Measurements from ENCODE around the gene FAM170B. TPM values are rescaled to one million over a fixed set of nuclear protein-coding genes. Genes with fewer than 3 reads are reported as not detected.

FAM170B gene
- polyA plus RNA-seq, 1 donor: not detected

DNA sequence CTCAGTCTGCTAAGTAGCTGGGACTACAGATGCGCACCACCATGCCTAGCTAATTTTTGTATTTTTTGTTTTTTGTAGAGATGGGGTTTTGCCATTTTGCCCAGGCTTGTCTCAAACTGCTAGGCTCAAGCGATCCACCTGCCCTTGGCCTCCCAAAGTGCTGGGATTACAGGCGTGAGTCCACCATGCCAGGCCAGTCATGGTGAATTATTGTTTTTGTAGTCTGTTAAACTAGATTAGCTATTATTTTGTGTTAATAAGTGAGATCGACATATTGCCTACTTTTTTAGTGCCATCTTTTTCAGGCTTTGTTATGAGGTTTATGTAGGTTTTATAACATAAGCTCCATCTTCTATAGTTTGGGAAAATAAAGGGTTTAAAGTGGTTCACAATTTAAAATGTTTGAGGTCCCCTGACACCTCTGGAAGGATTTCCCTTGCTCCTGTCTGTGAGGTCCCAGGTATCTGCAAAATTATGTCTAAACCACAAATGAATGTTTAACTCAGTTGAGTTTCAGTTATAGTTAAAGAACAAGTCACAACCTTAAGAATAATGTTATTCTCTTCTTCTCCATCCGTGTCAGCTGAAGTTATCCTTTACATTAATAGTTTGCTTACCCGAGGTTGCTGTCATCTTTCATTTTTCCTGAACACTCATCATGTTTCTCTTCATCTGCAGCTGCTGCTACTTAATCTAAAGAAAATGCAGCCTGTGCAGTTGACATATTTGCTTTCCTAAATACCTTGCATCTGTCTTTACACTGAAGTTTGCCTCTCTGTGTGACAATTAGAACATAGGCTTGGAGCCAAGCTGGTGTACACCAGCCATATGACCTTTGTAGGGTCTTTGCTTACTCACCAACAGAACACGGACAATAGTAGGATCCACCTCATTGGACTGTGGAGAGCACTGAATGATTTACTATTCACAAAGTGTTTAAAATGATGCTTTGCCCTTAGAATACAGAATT lies 9.6 kb downstream of the FAM170B start:
- no peak for DNase-seq (ENCODE audit: low read depth)

DNA sequence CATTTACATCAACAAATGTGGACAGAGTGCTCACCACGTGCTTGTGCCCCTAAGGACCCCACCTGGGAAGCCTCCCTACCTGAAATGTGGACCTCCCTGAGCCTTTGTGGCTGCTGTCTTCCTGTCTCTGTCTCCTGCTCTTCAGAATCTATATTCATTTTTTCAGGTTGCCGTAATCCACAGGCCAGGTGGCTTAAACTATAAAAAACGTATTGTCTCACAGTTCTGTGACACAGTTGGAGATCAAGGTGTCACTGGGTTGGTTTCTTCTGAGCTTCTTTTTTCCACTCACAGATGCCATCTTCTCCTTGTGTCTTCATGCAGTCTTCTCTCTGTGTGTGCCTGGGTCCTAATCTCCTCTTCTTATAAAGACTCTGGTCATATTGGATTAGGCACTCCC lies 12.9 kb downstream of the FAM170B start:
- no peak for DNase-seq (ENCODE audit: low read depth)

GRCh38 chr10:49119746-49120145 lies 14.1 kb downstream of the FAM170B start:
- no peak for DNase-seq (ENCODE audit: low read depth)

GRCh38 chr10:49118430-49119074 lies 15.3 kb downstream of the FAM170B start:
- no peak for DNase-seq (ENCODE audit: low read depth)

DNA sequence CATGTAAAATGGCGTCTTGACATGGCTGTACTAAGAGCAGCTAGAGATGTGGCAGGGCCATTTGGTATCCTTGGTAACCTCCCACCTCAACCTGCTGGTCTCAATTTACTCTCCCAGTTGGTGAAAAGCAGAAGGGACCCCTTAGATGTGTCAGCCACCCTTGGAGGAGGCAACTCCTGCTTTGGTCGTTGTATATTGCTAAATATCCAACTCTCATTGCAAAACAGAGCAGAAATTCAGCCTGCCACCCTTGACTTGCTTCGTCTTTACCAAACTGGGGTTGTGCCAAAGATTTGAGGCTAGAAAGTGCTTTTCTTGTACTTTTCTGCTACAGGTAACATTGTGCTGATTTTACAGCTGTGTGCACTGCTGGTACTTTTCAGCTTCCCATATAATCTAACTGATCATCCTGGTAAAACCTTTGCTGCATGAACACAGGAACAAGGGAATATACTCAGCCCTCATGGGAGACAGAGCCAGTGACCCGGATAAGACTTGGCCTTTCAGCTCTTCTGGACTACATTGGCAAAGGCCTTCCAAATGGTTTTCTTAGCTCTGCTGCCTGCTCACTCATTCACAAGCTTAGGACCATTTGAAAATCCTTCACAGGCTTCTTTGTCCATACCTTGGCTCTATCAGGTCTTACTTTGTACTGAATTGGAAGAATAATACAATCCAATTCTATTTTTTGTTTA lies 16.3 kb downstream of the FAM170B start:
- DNase-seq (ENCODE audit: low read depth): no peak

- no peak for DNase-seq (ENCODE audit: low read depth)
Observed at GRCh38 chr10:49116509-49117375, 17.1 kb downstream of the FAM170B start.

GRCh38 chr10:49115796-49116508 lies 17.9 kb downstream of the FAM170B start:
- DNase-seq (ENCODE audit: low read depth): no peak

DNA sequence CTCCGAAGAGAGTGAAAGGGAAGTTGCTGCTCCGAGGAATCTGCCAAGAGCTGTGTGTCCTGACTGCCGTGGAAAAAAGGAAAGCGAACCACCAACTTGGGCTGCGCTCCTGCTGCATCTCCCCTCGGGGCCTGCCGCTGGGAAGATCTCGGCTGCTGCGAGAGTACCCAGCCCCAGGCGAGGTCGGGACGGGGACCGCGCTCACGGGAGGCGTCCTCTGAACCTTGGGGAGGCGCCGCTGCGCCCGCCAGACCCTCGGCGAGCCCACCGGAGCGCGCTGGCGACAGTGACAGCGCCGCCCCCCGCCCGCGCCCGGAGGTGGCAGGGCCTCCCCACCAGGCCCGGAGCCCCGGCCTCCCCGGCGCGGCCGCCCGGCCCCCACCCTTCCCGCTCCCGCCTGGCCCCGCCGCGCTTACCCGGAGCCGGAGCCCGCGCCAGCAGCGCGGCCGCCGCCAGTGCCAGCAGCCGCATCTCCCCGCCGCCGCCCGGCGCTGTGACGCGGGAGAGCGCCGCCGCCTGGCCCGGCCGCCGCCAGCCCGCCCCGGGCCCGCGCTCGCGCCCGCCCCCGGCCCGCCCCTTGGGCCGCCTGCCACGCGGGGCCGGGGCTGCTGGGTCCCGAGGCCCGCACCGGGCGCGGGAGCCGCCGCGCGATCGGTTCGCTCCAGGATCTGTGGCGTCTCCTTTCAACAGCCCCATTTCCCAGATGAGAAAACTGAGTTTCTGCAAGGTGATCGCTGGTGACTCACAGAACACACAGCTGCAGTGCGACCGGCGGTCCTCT lies 18.6 kb downstream of the FAM170B start, which contains the start of gene VSTM4:
Gene VSTM4, minus strand, starts transcription at position 508 of the 781 bp plus-strand sequence. Its CDS starts 37 bp downstream, at position 471.
- DNase-seq (ENCODE audit: low read depth): no peak

GRCh38 chr10:49114718-49115014 lies 19.2 kb downstream of the FAM170B start:
- DNase-seq (ENCODE audit: low read depth): no peak

DNA sequence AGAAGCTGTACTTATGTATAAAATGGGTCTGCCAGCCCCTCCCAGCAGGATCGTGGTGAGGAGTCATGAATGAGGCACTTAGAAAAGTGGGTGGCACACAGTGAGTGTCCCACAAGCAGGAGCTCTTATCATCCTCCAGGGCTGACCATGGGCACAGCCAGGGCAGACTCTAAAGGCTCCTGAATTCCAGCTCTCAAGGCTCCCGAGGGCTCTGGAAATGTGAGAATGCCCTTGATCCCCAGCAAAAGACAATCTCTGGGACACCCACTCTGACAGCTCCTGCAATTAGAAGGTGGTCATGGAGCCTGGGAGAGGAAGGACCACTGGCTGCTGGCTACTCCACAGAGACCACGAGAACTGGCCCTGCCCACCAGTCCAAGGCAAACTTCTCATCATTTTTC lies 20.1 kb downstream of the FAM170B start:
- no peak for DNase-seq (ENCODE audit: low read depth)

DNA sequence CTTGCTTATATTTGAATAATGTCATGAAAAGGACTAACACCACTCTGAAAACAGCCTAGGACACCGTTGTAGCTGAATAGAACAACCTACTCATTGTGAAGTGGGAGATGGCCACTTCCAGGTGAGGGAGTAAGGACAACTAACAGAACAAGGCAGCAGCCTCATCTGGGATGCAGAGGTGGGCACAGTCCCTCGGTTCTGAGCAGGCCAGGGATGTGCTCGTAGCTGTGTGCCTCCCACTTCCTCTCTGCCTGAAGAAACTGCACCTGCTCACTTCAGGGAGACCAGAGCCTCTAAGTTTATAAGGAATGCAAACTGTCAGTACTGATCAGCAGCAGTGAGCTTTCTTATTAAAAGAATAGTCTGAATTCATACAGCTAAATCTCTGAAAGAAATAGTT lies 21.0 kb downstream of the FAM170B start:
- no peak for DNase-seq (ENCODE audit: low read depth)

- DNase-seq (ENCODE audit: low read depth): no peak
Observed at GRCh38 chr10:49112098-49112497, 21.7 kb downstream of the FAM170B start.

GRCh38 chr10:49111320-49111698 lies 22.5 kb downstream of the FAM170B start:
- DNase-seq (ENCODE audit: low read depth): no peak

DNA sequence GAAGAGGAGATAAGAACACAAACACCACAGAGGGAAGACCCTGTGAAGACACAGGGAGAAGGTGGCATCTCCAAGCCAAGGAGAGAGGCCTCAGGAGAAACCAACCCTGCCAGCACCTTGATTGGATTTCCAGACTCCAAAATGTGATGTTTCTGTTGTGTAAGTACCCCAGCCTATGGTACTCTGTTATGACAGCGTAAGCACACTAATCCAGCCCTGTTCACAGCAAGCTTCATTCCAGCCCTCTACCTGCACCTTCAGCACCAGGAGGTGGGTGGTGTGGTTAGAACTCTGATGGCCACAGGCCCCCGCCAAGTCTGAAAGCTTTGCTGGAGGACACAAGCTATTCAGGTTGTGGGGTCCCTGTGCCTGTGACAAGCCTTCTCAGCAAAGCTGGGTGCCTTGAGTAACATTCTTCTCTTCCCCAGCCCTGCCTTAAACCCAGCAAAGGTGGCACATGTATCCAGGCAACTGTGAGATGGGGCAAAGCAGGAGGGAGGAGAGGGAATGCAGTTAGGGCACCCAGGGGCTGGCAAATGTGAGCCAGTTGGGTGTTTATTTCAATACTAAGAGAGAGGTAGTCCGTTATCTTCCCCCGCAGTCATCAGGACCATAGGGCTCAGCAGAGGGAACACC lies 23.0 kb downstream of the FAM170B start:
- no peak for DNase-seq (ENCODE audit: low read depth)

- DNase-seq (ENCODE audit: low read depth): no peak
Observed at GRCh38 chr10:49109669-49110340, 24.0 kb downstream of the FAM170B start.

DNA sequence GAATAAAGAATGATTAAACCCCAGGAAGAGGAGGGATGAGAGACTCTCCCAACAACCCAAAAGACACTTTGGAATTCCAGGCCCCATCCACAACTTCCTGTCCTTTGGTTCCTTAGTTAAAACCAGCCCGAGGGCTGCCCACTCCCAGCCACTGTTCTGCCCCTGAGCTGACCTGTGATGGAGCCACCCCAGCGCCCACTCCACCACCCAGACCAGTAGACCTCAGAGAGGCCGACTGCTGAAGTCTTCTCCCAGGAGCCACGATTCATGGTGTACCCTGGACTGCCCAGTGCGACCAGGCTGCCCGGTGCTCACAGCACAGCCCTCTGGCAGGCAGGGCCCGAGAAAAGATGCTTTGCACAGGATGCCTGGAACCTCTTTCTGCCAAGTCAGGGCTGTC lies 25.2 kb downstream of the FAM170B start:
- no peak for DNase-seq (ENCODE audit: low read depth)

- no peak for DNase-seq (ENCODE audit: low read depth)
Observed at GRCh38 chr10:49107887-49108267, 25.9 kb downstream of the FAM170B start.

- DNase-seq (ENCODE audit: low read depth): no peak
Observed at GRCh38 chr10:49107111-49107886, 26.5 kb downstream of the FAM170B start.

Data from forelimb muscle (tissue), 1 donor.